HG02973 (cell line): ENCODE results near the gene CRYBA4.

Experiments used
- ATAC-seq: cut with Tn5 transposase; IDR thresholded peaks from one replicate; pipeline ENCODE4 v1.9.1; 2021; ENCODE audit warnings: moderate library complexity; ENCODE audit not compliant: unreplicated experiment

The CRYBA4 gene

GRCh38 chr22:26620197-26620596 is 1.6 kb upstream of the CRYBA4 start:
- no peak for ATAC-seq

GRCh38 chr22:26623984-26624383 is 2.2 kb downstream of the CRYBA4 start:
- no peak for ATAC-seq

- no peak for ATAC-seq
Measured at GRCh38 chr22:26624803-26625202, 3.0 kb downstream of the CRYBA4 start.

DNA sequence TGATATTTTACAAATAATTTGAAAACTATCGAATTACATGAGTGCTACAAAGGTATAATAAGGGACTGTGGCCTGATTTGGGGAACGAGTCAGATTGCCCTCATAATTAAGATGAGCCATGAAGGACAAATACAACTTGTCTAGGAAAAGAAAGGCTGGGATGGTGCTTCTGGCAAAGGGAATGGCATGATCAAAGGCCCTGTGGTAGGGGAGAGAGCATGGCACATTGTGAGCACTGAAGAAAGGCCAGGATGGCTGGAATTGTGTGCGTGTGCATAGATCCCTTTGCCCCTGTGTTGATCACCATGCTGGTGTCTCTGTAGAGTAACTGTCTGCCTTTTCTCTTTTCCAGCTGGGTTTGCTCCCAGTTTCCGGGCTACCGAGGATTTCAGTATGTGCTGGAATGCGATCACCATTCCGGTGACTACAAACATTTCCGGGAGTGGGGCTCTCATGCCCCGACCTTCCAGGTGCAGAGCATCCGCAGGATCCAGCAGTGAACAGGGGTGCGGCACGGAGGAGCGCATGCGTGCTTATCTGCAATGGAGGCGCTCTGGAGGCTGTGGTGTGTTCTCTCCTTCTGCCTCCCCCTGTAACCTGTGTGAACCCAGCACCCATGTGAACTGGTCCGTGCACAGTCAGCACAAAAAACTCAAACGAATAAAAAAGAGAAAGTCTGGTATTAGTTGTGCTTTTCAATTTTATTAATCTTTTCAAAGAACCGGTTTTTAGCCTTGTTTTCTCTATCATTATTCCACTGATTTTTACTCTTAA is 8.4 kb downstream of the CRYBA4 start:
- no peak for ATAC-seq

DNA sequence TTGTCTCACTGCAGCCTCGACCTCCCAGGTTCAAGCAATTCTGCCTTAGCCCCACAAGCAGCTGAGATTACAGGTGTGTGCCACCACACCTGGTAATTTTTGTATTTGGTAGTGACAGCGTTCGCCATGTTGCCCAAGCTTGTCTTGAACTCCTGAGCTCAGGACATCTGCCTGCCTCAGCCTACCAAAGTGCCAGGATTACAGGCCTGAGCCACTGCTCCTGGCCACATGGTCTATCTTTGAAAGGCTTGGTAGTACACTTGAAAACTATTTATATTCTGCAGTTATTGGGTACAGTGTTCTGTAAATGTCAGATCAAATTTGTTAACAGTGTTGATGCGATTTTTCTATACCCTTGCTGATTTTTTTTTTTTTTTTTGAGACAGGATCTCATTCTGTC is 9.5 kb downstream of the CRYBA4 start:
- no peak for ATAC-seq

- no peak for ATAC-seq
Measured at GRCh38 chr22:26632422-26633155, 10.8 kb downstream of the CRYBA4 start.

DNA sequence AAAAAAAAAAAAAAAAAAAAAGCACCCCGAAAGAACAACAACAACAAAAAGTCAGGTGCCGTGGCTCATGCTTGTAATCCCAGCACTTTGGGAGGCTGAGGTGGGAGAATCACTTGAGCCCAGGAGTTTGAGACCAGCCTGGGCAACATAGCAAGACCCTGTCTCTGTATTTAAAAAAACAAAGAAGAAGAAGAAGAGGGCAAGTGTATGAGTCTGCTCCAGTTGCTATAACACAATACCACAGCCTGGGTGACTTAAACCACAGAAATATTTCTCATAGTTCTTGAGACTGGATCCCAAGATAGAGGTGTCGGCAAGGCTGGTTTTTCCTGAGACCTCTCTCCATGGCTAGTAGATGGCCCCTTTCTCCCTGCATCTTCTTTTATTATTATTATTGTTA is 12.4 kb downstream of the CRYBA4 start:
- no peak for ATAC-seq

DNA sequence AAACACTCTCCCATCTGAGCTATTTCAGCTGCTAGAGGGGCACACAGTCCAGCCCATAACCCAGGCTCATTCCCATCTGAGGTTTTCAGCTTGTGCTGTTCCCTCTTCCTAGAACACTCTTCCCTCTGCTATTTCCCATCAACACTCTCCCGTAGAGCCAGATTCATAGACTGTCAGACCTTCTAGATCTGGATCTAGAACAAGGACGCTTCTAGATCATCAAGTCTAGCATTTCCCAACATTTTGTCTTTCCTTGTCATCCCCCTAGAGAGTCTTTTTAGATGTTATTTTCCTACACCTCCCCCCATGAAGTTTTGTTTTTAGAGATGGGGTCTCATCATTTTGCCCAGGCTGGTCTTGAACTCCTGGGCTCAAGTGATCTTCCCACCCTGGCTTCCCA is 13.4 kb downstream of the CRYBA4 start:
- ATAC-seq = no peak

GRCh38 chr22:26636296-26636695 is 14.5 kb downstream of the CRYBA4 start:
- no peak for ATAC-seq

DNA sequence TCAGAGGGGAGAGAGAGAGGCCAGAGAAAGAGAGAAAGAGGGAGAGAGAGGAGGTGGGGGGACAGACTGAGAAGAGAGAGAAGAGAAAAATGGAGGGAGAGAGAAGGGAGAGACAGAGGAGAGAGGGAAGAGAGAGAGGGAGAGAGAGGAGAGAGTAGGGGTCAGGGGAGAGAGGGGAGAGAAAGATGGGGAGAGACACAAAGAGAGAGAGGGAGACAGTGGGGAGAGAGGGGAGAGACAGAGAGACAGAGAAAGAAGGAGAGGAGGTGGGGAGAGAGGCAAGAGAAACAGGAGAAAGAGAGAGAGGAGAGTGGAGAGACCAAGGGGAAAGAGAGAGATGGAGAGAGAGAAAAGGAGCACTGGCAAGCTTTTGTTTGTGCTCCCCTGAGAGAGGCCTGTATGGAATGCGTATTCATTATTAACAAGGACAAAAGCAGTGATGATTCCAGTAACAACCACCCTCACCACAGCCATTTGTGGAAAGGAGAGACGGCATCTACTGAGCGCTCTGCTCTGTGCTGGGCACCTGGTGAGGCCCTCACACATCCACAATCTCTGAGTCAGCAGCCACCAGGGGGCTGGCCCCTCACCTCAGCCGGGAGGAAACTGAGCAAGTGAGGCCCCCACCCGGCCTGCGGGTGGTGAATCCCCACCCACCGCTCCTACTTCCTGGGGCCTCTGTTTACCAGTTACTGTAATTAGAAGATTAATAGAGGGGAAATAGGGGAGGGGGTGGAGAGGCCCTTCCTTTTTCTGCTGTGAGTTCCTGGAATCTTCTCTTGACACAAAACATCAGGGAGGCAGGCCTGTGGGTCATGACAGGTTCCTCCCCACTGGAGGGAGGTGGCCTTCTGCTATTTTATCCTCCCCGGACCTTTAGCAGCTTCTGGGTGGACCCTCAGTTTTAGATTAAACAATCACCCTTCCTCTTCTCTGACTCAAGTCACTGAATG is 21.0 kb downstream of the CRYBA4 start:
- no peak for ATAC-seq

DNA sequence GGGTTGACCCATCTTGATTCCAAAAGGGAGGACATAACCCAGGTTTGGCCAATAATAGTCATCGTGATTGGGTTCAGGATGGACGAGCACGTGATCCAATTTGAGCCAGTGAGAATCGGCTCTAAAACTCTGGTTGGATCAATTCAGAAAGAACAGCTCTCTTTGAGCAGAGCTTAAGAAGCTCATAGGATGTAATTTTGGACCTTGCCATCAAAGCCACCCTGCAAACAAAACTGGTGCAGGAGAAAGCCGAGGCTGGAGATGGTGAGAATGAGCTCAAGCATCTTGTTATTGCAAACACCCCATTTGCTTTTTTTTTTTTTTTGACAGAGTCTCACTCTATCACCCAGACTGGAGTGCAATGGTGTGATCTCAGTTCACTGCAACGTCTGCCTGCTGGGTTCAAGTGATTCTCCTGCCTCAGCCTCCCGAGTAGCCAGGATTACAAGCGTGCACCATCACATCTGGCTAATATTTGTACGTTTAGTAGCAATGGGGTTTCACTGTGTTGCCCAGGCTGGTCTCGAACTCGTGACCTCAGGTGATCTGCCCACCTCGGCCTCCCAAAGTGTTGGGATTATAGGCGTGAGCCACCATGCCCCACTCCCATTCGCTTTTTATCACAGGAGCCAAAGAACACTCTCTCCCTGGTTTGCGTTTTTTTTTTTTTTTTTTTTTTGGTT is 21.8 kb downstream of the CRYBA4 start:
- no peak for ATAC-seq

DNA sequence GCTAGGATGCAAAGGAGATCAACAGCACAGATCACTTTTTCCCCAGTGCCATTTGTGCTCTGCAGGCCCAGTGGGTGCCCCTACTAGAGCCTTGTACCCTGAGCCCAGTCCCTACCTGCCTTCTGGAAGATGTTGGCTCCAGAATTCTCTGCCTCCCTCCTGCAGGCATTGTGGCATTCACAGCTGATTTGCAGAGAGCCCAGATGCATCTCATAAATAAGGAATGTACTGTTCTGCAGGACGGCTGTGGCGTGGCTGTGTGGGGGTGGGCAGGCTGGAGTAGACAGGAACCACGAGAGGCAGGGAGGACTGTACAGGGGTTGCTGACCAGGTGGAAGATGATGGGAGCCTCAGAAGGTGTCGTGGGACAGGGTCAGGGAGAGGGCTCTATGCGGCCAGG is 24.4 kb downstream of the CRYBA4 start:
- ATAC-seq = no peak

GRCh38 chr22:26648011-26648497 is 26.3 kb downstream of the CRYBA4 start:
- ATAC-seq = no peak

GRCh38 chr22:26648528-26649388 is 27.0 kb downstream of the CRYBA4 start:
- ATAC-seq = no peak

GRCh38 chr22:26650722-26651421 is 29.1 kb downstream of the CRYBA4 start:
- ATAC-seq = no peak

- ATAC-seq = no peak
Measured at GRCh38 chr22:26651815-26652214, 30.1 kb downstream of the CRYBA4 start.

GRCh38 chr22:26656891-26657851 is 35.4 kb downstream of the CRYBA4 start, which contains the start of gene MIAT:
Gene MIAT (plus strand): TSS chr22:26657588.
- ATAC-seq = no peak

GRCh38 chr22:26658161-26658560 is 36.4 kb downstream of the CRYBA4 start:
- ATAC-seq = no peak
